Measurements from ENCODE around the gene TXNDC17.
A peak's percentile ranks its signal among the peaks of the same experiment; 100 is the strongest.
"Not testable (repeated sequence)": the region's sequence is repeated elsewhere in the genome, so short reads cannot be mapped to it uniquely, and the experiment has no call there.

The TXNDC17 gene

GRCh38 chr17:6640536-6641246 lies at the start of gene TXNDC17, which contains the start of gene KIAA0753:
Gene TXNDC17, plus strand, starts transcription at chr17:6641060. Its CDS starts 23 bp downstream, at chr17:6641083.
Gene KIAA0753, minus strand, starts transcription at chr17:6640711. Its CDS starts 5,608 bp downstream, at chr17:6635103.
- Histone ChIP-seq H3K9ac (peak within 1 kb of the TSS; percentile 87), H3K9me3 (no peaks in the 10 kb centered on the region), H3K27ac (peak within 1 kb of the TSS; percentile 89), H3K4me1 (peaks cover 36% of the 10 kb centered on the region), H3K4me2 (peak within 1 kb of the TSS; percentile 96), H3K4me3 (peak within 1 kb of the TSS; percentile 97), H4K20me1 (peaks cover 47% of the 10 kb centered on the region), H3K27me3 (no peaks in the 10 kb centered on the region), H3K36me3 (peaks cover 26% of the 10 kb centered on the region)
- TF ChIP-seq Cebpa-rat (IDR thresholded peaks at IDR 0.05) = no peak

- Histone ChIP-seq H3K4me1 (no peaks in the 10 kb centered on the region), H3K4me3 (no peak overlapping the region), H3K9me3 (no peaks in the 10 kb centered on the region), H4K20me1 (no peaks in the 10 kb centered on the region), H3K36me3 (peaks cover 94% of the 10 kb centered on the region), H3K27ac (no peak overlapping the region), H3K4me2 (no peak overlapping the region), H3K27me3 (no peaks in the 10 kb centered on the region), H3K9ac (no peak overlapping the region)
- TF ChIP-seq Cebpa-rat (IDR thresholded peaks at IDR 0.05) = no peak
Observed at GRCh38 chr17:6591599-6592158, 49.2 kb upstream of the TXNDC17 start.

DNA sequence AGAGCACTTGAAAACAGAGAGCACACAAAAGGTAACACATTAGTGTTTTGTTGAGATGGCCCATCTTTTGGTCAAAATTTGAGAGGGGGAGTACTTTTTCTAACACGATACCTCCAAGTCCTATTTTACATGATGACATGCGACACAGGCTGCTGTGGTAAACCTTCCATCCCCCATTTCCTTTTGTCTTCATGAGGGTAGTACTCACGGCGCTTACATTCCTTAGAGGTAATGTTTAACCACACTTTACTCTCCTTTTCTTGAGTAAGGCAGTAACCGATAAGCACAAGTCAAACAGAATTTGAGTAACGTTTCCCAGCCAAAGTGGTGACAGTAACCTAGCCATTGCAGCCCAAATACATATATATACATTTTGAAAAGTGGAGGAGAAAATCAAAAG lies 48.7 kb upstream of the TXNDC17 start:
- H3K4me2 ChIP-seq = no peak overlapping the region
- no peaks in the 10 kb centered on the region for H3K9me3 ChIP-seq
- no peak overlapping the region for H3K4me3 ChIP-seq
- H3K4me1 ChIP-seq = no peaks in the 10 kb centered on the region
- no peak for TF ChIP-seq Cebpa-rat (IDR thresholded peaks at IDR 0.05)
- no peaks in the 10 kb centered on the region for H3K27me3 ChIP-seq
- H3K9ac ChIP-seq = no peak overlapping the region
- H3K27ac ChIP-seq = no peak overlapping the region
- H3K36me3 ChIP-seq = peaks cover 93% of the 10 kb centered on the region
- H4K20me1 ChIP-seq = no peaks in the 10 kb centered on the region

DNA sequence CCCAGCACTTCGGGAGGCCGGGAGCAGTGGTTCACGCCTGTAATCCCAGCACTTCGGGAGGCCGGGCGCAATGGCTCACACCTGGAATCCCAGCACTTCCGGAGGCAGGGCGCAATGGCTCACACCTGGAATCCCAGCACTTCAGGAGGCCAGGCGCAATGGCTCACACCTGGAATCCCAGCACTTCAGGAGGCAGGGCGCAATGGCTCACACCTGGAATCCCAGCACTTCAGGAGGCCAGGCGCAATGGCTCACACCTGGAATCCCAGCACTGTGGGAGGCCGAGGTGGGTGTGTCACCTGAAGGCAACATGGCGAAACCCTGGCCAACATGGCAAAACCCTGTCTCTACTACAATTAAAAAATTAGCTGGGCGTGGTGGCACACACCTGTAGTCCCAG lies 47.5 kb upstream of the TXNDC17 start:
- H3K27ac ChIP-seq, H3K4me3 ChIP-seq, H3K9ac ChIP-seq, H3K27me3 ChIP-seq, H3K9me3 ChIP-seq, H3K4me2 ChIP-seq, H4K20me1 ChIP-seq, H3K4me1 ChIP-seq: not testable (repeated sequence)
- H3K36me3 ChIP-seq = peaks cover 89% of the 10 kb centered on the region

DNA sequence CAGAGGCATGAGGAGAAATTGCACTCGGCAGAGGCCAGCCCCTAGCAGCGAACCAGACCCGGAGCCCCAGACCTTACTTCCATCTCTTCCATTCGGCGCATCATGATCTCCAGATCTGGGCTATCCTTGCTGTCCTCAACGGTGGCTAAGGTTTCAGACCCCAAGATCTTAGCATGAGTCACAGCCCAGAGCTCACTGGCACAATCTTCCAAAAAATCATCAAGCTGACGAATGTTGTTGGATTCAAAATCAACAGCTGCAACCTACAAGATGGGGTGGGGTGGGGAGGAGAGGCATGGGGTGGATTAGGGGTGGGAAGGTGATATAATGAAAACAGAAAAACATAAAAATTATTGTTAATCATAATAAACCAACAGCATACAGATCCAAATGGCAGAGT lies 44.8 kb upstream of the TXNDC17 start:
- peaks cover 8% of the 10 kb centered on the region; the same call in 1 of the 2 replicates for H3K4me1 ChIP-seq
- peaks cover 90% of the 10 kb centered on the region for H3K36me3 ChIP-seq
- H3K9me3 ChIP-seq = no peaks in the 10 kb centered on the region
- no peak overlapping the region for H3K27ac ChIP-seq
- no peak for TF ChIP-seq Cebpa-rat (IDR thresholded peaks at IDR 0.05)
- H4K20me1 ChIP-seq = no peaks in the 10 kb centered on the region
- H3K4me2 ChIP-seq = no peak overlapping the region
- H3K27me3 ChIP-seq = no peaks in the 10 kb centered on the region
- H3K4me3 ChIP-seq = no peak overlapping the region
- H3K9ac ChIP-seq = no peak overlapping the region

DNA sequence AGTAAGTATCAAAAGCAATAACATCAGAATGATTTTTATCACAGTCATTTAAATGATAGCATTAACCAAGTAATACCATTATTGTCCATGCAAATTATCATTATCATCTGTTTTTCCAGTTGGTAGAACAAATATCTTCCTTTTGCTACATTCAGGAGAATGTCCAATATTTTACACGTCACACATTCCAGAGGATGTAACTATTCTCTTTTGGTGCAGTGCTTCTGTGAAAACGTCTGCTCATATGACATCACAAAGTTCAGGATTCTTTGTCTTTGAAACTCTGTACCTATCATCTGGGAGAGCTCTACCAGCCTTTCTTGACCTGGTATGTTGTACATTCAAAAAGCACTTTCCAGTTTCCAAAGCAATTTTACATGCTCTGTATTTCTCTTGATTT lies 44.3 kb upstream of the TXNDC17 start:
- no peak for TF ChIP-seq Cebpa-rat (IDR thresholded peaks at IDR 0.05)
- Histone ChIP-seq H3K27ac (no peak overlapping the region), H3K4me3 (no peak overlapping the region), H3K27me3 (no peaks in the 10 kb centered on the region), H3K4me2 (no peak overlapping the region), H3K9me3 (no peaks in the 10 kb centered on the region), H3K36me3 (peaks cover 90% of the 10 kb centered on the region), H3K9ac (no peak overlapping the region), H3K4me1 (peaks cover 8% of the 10 kb centered on the region; the same call in 1 of the 2 replicates), H4K20me1 (no peaks in the 10 kb centered on the region)

DNA sequence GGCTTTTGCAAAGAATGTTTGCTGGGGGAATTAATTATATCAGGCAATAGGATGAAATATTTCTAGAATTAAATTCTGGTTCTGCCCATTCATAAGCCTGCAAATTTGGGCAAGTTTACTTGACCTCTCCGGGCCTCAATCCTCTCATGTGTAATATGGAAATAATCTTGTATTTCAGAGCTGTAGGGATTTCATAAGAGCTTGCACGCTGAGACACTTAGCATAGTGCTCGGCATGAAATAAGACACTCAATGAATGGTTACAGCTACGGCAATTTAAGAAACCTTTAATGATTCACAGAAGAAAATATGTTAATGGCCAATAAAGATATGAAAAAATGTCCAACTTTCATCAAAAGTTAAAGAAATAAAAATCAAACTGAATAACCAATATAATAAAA lies 43.9 kb upstream of the TXNDC17 start:
- no peak overlapping the region for H3K4me2 ChIP-seq
- peaks cover 8% of the 10 kb centered on the region; the same call in 1 of the 2 replicates for H3K4me1 ChIP-seq
- peaks cover 88% of the 10 kb centered on the region for H3K36me3 ChIP-seq
- no peak overlapping the region for H3K27ac ChIP-seq
- H3K9ac ChIP-seq = no peak overlapping the region
- no peaks in the 10 kb centered on the region for H3K27me3 ChIP-seq
- no peaks in the 10 kb centered on the region for H3K9me3 ChIP-seq
- TF ChIP-seq Cebpa-rat (IDR thresholded peaks at IDR 0.05) = no peak
- H3K4me3 ChIP-seq = no peak overlapping the region
- no peaks in the 10 kb centered on the region for H4K20me1 ChIP-seq

- Histone ChIP-seq H3K27ac (no peak overlapping the region), H3K4me3 (no peak overlapping the region), H3K36me3 (peaks cover 88% of the 10 kb centered on the region), H3K27me3 (no peaks in the 10 kb centered on the region), H3K4me2 (no peak overlapping the region), H3K9ac (no peak overlapping the region), H3K9me3 (no peaks in the 10 kb centered on the region), H4K20me1 (no peaks in the 10 kb centered on the region), H3K4me1 (peaks cover 8% of the 10 kb centered on the region; the same call in 1 of the 2 replicates)
- no peak for TF ChIP-seq Cebpa-rat (IDR thresholded peaks at IDR 0.05)
Observed at GRCh38 chr17:6597727-6598126, 43.1 kb upstream of the TXNDC17 start.

DNA sequence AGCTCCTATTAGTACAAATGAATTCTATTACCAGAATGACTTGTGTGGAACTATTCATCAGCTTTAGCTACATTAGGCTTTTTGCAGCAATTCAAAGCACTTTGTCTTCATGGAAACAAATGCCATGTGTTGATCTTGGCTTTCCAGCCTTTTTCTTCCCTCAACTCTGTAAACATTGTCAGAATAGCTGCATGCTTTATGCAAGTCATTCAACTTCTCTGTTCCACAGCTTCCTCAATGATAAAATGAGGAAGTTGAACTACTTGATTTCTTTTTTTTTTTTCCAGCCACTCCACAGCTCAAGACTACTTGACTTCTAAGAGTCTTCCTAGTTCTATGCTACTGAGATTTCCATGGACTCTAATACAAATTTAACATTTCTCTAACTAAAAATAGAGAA lies 41.5 kb upstream of the TXNDC17 start:
- Histone ChIP-seq H3K9me3 (no peaks in the 10 kb centered on the region), H3K27ac (no peak overlapping the region), H3K4me3 (no peak overlapping the region), H3K4me2 (peak overlapping the region; percentile 1; the same call in 1 of the 2 replicates), H3K4me1 (peaks cover 8% of the 10 kb centered on the region; the same call in 1 of the 2 replicates), H3K9ac (no peak overlapping the region), H4K20me1 (no peaks in the 10 kb centered on the region), H3K27me3 (no peaks in the 10 kb centered on the region), H3K36me3 (peaks cover 81% of the 10 kb centered on the region)
- no peak for TF ChIP-seq Cebpa-rat (IDR thresholded peaks at IDR 0.05)

- no peak for TF ChIP-seq Cebpa-rat (IDR thresholded peaks at IDR 0.05)
- peaks cover 84% of the 10 kb centered on the region for H3K36me3 ChIP-seq
- no peak overlapping the region for H3K4me3 ChIP-seq
Observed at GRCh38 chr17:6602141-6602540, 38.7 kb upstream of the TXNDC17 start.

More at GRCh38 chr17:6602141-6602540, 38.7 kb upstream of the TXNDC17 start:
- H3K27ac ChIP-seq = no peak overlapping the region
- no peak overlapping the region for H3K4me2 ChIP-seq
- H3K27me3 ChIP-seq = no peaks in the 10 kb centered on the region
- H4K20me1 ChIP-seq = no peaks in the 10 kb centered on the region
- H3K9ac ChIP-seq = no peak overlapping the region
- H3K4me1 ChIP-seq = peaks cover 8% of the 10 kb centered on the region; the same call in 1 of the 2 replicates
- H3K9me3 ChIP-seq = no peaks in the 10 kb centered on the region

All from BLaER1 (cell line).